Duodenal mucosa (tissue), 2 donors: Measurements from ENCODE around the gene YY2.

Experiments
- H3K27ac ChIP-seq: one replicate; pipeline ENCODE4 v1.7.0; 2013; ENCODE audit warnings: low read depth, low read length
- H3K27me3 ChIP-seq, 2 donors: one replicate each; pipeline ENCODE4 v1.7.0; 2013; ENCODE audit warnings: low read length in 2 of 2, control low read depth in 1 of 2; ENCODE audit not compliant: insufficient read depth in 2 of 2, control insufficient read depth in 1 of 2
- H3K36me3 ChIP-seq, 2 donors: one replicate each; pipeline ENCODE4 v1.7.0; 2013; ENCODE audit warnings: low read length in 2 of 2, control low read depth in 1 of 2; ENCODE audit not compliant: insufficient read depth in 2 of 2, control insufficient read depth in 1 of 2
- H3K4me1 ChIP-seq, 2 donors: one replicate each; pipeline ENCODE4 v1.7.0; 2013; ENCODE audit warnings: low read length in 2 of 2, control low read depth in 1 of 2; ENCODE audit not compliant: insufficient read depth in 2 of 2, control insufficient read depth in 1 of 2
- H3K4me3 ChIP-seq, 2 donors: one replicate each; pipeline ENCODE4 v1.7.0; 2013; ENCODE audit warnings: low read length in 2 of 2, low read depth in 1 of 2
- H3K9ac ChIP-seq, 2 donors: one replicate each; pipeline ENCODE4 v1.7.0; 2013; ENCODE audit warnings: low read length in 2 of 2, low read depth in 1 of 2
- H3K9me3 ChIP-seq, 2 donors: one replicate each; pipeline ENCODE4 v1.7.0; 2013; ENCODE audit warnings: low read length in 2 of 2, control low read depth in 1 of 2; ENCODE audit not compliant: control insufficient read depth in 1 of 2

Gene YY2

GRCh38 chrX:21838937-21839333 is 16.9 kb upstream of the YY2 start:
- no peaks in the 10 kb centered on the region for H3K27me3 ChIP-seq
- H3K4me3 ChIP-seq: peak overlapping the region; percentile 70 to 86
- peak overlapping the region; percentile 43 to 85 for H3K9ac ChIP-seq
- no peaks in the 10 kb centered on the region for H3K9me3 ChIP-seq
- peaks cover 3 to 7% of the 10 kb centered on the region in 2 donors for H3K4me1 ChIP-seq
- no peaks in the 10 kb centered on the region for H3K36me3 ChIP-seq
- H3K27ac ChIP-seq: no peak overlapping the region

GRCh38 chrX:21839334-21840192 is 16.2 kb upstream of the YY2 start, which contains the start of gene MBTPS2:
TSS of gene MBTPS2 (plus strand) at chrX:21839617. CDS start at chrX:21839735, 118 bp downstream.
- H3K9me3 ChIP-seq: no peaks in the 10 kb centered on the region
- peaks cover 3 to 7% of the 10 kb centered on the region in 2 donors for H3K4me1 ChIP-seq
- H3K27me3 ChIP-seq: no peaks in the 10 kb centered on the region
- peak within 1 kb of the TSS; percentile 84 to 85 for H3K9ac ChIP-seq
- H3K4me3 ChIP-seq: peak within 1 kb of the TSS; percentile 70 to 86
- no peaks in the 10 kb centered on the region for H3K36me3 ChIP-seq
- peak within 1 kb of the TSS; percentile 50 for H3K27ac ChIP-seq

DNA sequence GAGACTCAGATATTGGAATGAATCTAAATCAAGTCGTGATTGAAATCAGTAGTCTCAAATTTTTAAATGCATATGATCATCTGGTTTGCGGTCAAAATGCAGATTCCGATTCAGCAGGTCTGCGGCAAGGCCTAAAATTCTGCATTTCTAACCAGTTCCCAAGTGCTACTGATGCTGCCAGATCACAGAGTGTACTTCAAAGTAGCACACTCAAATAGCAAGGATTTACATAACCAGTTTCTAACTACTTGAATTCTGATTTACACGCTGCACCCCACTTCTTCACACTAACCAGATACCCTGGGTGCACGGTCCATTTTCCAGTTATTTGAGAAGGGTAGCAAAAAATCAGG is 15.6 kb upstream of the YY2 start:
- H3K9me3 ChIP-seq: no peaks in the 10 kb centered on the region

GRCh38 chrX:21843179-21843578 is 12.6 kb upstream of the YY2 start:
- Histone ChIP-seq H3K4me1 (peaks cover 3 to 7% of the 10 kb centered on the region in 2 donors), H3K27ac (no peak overlapping the region), H3K9me3 (no peaks in the 10 kb centered on the region)

More for the DNA sequence above, 15.6 kb upstream of the YY2 start:
- H3K36me3 ChIP-seq: no peaks in the 10 kb centered on the region
- no peaks in the 10 kb centered on the region for H3K27me3 ChIP-seq
- peak overlapping the region; percentile 70 to 86 for H3K4me3 ChIP-seq
- peaks cover 3 to 7% of the 10 kb centered on the region in 2 donors for H3K4me1 ChIP-seq
- peak overlapping the region; percentile 50 for H3K27ac ChIP-seq
- H3K9ac ChIP-seq: peak overlapping the region; percentile 84 to 85

DNA sequence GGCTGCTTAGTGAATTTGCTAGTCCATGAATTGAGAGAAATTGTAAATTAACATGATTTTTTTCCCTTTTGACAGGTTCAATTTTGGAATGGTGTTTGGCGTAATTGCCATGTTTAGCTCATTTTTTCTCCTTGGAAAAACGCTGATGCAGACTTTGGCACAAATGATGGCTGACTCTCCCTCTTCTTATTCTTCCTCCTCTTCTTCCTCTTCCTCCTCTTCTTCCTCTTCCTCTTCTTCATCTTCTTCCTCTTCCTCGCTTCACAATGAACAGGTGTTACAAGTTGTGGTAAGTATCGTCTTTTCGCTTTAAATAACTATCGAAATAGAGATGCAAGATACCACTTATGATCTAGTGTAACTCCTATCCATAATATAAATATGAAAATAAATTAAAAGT is 10.7 kb upstream of the YY2 start:
- H3K9ac ChIP-seq: no peak overlapping the region
- no peaks in the 10 kb centered on the region for H3K9me3 ChIP-seq
- H3K27me3 ChIP-seq: no peaks in the 10 kb centered on the region
- peaks cover 0 to 11% of the 10 kb centered on the region in 2 donors for H3K36me3 ChIP-seq
- H3K27ac ChIP-seq: no peak overlapping the region
- peaks cover 3 to 7% of the 10 kb centered on the region in 2 donors for H3K4me1 ChIP-seq
- H3K4me3 ChIP-seq: no peak overlapping the region

More at GRCh38 chrX:21843179-21843578, 12.6 kb upstream of the YY2 start:
- no peak overlapping the region for H3K9ac ChIP-seq
- H3K36me3 ChIP-seq: peaks cover 0 to 11% of the 10 kb centered on the region in 2 donors
- no peaks in the 10 kb centered on the region for H3K27me3 ChIP-seq
- no peak overlapping the region for H3K4me3 ChIP-seq

- H3K9ac ChIP-seq: no peak overlapping the region
- H3K9me3 ChIP-seq: no peaks in the 10 kb centered on the region
- H3K4me1 ChIP-seq: no peaks in the 10 kb centered on the region
- no peak overlapping the region for H3K4me3 ChIP-seq
- no peaks in the 10 kb centered on the region for H3K27me3 ChIP-seq
- peaks cover 0 to 14% of the 10 kb centered on the region in 2 donors for H3K36me3 ChIP-seq
- no peak overlapping the region for H3K27ac ChIP-seq
These were observed 8.4 kb upstream of the YY2 start for GRCh38 chrX:21847342-21847741.

- Histone ChIP-seq H3K9ac (no peak overlapping the region), H3K36me3 (peaks cover 0 to 16% of the 10 kb centered on the region in 2 donors), H3K27ac (no peak overlapping the region), H3K27me3 (no peaks in the 10 kb centered on the region), H3K4me3 (no peak overlapping the region), H3K4me1 (no peaks in the 10 kb centered on the region), H3K9me3 (no peaks in the 10 kb centered on the region)
These were observed 2.2 kb upstream of the YY2 start for GRCh38 chrX:21853578-21853977.

GRCh38 chrX:21856504-21856903 is 717 bp downstream of the YY2 start:
- no peak overlapping the region for H3K9ac ChIP-seq
- H3K4me3 ChIP-seq: no peak overlapping the region
- peaks cover 0 to 13% of the 10 kb centered on the region in 2 donors for H3K36me3 ChIP-seq
- H3K27me3 ChIP-seq: no peaks in the 10 kb centered on the region
- no peak overlapping the region for H3K27ac ChIP-seq
- H3K9me3 ChIP-seq: no peaks in the 10 kb centered on the region
- H3K4me1 ChIP-seq: no peaks in the 10 kb centered on the region

DNA sequence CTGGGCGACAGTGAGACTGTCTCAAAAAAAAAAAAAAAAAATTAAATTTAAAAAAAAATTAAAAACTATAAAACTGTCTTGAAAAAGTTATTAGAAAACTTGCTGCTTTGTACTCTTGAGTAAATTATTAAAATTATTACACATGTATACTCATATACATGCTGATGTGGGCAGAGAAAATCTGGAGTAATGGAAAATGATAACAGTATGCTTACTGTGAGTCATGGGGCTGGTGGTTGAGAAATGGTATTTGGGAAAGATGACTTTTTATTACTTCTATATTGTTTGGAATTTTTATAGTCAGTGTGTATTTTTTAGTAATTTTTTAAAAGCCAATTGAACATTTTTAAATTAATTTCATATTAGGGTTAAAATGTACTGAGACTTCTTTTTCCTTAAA is 7.5 kb downstream of the YY2 start:
- Histone ChIP-seq H3K27me3 (no peaks in the 10 kb centered on the region), H3K27ac (no peak overlapping the region), H3K36me3 (no peaks in the 10 kb centered on the region), H3K4me3 (no peak overlapping the region), H3K4me1 (no peaks in the 10 kb centered on the region), H3K9ac (no peak overlapping the region), H3K9me3 (no peaks in the 10 kb centered on the region)

- no peak overlapping the region for H3K27ac ChIP-seq
- no peaks in the 10 kb centered on the region for H3K9me3 ChIP-seq
- H3K36me3 ChIP-seq: peaks cover 0 to 3% of the 10 kb centered on the region in 2 donors
- no peak overlapping the region for H3K9ac ChIP-seq
- no peak overlapping the region for H3K4me3 ChIP-seq
- H3K4me1 ChIP-seq: no peaks in the 10 kb centered on the region
- no peaks in the 10 kb centered on the region for H3K27me3 ChIP-seq
These were observed 9.6 kb downstream of the YY2 start for GRCh38 chrX:21865436-21865835.
